A549 (cell line): Measurements from ENCODE around the gene USP15.

Experiments
- CBX8 ChIP-seq: fragments of 200-600 bp; sonication (generic); IDR thresholded peaks from 2 replicates; pipeline ENCODE4 v1.6.1; 2016
- CTCF ChIP-seq: fragments of >200 bp; sonication (Bioruptor Twin); formaldehyde crosslinking; IDR thresholded peaks from 3 replicates; pipeline ENCODE4 v1.5.1; 2016
- EP300 ChIP-seq, 2 experiments: fragments of >200 bp; sonication (Bioruptor Twin); formaldehyde crosslinking; IDR thresholded peaks; 2 replicates in 1 of 2; 3 replicates in 1 of 2; pipeline ENCODE4 v1.6.1; 2016 to 2017
- HDAC2 ChIP-seq: fragments of 200-600 bp; sonication (generic); IDR thresholded peaks from 2 replicates; pipeline ENCODE4 v1.6.1; 2016
- KDM5A ChIP-seq: fragments of 200-600 bp; sonication (generic); IDR thresholded peaks from 2 replicates; pipeline ENCODE4 v1.6.1; 2016; ENCODE audit warnings: antibody characterized with exemption, mild to moderate bottlenecking
- MAX ChIP-seq: IDR thresholded peaks from 2 replicates; pipeline ENCODE4 v1.6.1; 2012
- MYC ChIP-seq: IDR thresholded peaks from 2 replicates; pipeline ENCODE4 v1.6.1; 2012; ENCODE audit warnings: mild to moderate bottlenecking, inconsistent platforms, low read length, improper control_type of control experiment, borderline replicate concordance
- NFE2L2 ChIP-seq: fragments of 150-350 bp; conservative IDR thresholded peaks from 2 replicates; pipeline ENCODE4 v1.6.1; 2014; ENCODE audit warnings: low read length
- NPAS2 ChIP-seq: fragments of 250-450 bp; sonication (Bioruptor Pico); IDR thresholded peaks from 2 replicates; pipeline ENCODE4 v1.8.0; 2022; ENCODE audit warnings: mild to moderate bottlenecking, moderate library complexity, borderline replicate concordance
- POLR2A ChIP-seq: IDR thresholded peaks from 2 replicates; pipeline ENCODE4 v1.6.1; 2012; ENCODE audit warnings: mild to moderate bottlenecking, low read length
- SMC3 ChIP-seq: fragments of >200 bp; sonication (Bioruptor Twin); formaldehyde crosslinking; IDR thresholded peaks from 3 replicates; pipeline ENCODE4 v1.6.1; 2018; ENCODE audit warnings: inconsistent platforms
- USF2 ChIP-seq: fragments of 450-650 bp; IDR thresholded peaks from 2 replicates; pipeline ENCODE4 v1.6.1; 2014; ENCODE audit warnings: antibody characterized with exemption
- ZC3H11A ChIP-seq: fragments of 450-650 bp; IDR thresholded peaks from 2 replicates; pipeline ENCODE4 v1.6.1; 2014; ENCODE audit warnings: antibody characterized with exemption, mild to moderate bottlenecking

- no peak for TF ChIP-seq EP300 (IDR thresholded peaks at IDR 0.05)
- no peak for TF ChIP-seq CTCF
- no peak for TF ChIP-seq KDM5A
- no peak for TF ChIP-seq USF2
- no peak for TF ChIP-seq ZC3H11A
- TF ChIP-seq CBX8 = no peak
- no peak for TF ChIP-seq POLR2A
- no peak for TF ChIP-seq HDAC2
- no peak for TF ChIP-seq MAX
- TF ChIP-seq MYC = no peak
- TF ChIP-seq NPAS2 = no peak
- no peak for TF ChIP-seq NFE2L2
- TF ChIP-seq SMC3 = no peak
Observed at GRCh38 chr12:62301799-62302133, 41.6 kb downstream of the USP15 start.
